IPS DF 4.7 (cell line): ENCODE results near the gene SPTAN1.
"Not testable (repeated sequence)": the region's sequence is repeated elsewhere in the genome, so short reads cannot be mapped to it uniquely, and the experiment has no call there.

ENCODE experiments used
- DNase-seq: peaks from one replicate; pipeline ENCODE4 v3.0.0-alpha.2; 2013; ENCODE audit warnings: low spot score; ENCODE audit errors: extremely low read depth

Gene SPTAN1

DNA sequence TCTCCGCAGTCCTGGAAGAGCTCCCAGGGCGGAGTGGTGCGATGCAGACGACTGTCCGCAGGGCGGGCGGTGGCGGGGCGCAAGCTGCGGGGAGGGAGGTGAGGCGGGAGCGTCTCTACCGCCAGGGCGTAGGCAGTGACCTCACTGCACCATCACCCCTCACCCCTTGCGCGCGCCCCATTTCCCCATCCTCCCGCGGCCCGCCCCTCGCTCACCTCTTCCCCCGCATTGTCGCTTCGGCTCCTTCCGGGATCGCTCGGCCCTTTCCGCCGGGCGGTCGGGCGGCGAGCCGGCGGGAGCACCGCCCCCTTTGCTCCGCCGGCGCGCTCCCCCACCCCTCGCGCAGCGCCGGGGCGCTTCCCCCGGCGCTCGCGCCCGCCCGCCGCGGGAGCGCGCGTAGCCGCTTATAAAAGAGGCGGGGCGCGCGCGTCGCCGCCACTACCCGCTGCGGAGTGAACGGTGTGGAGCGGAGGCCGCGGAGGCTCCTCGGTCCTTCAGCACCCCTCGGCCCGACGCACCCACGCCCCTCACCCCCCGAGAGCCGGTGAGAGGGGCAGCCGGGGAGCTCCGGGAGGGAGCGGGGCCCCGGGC lies at the start of gene SPTAN1:
Gene SPTAN1, plus strand, starts transcription at position 435 of the 591 bp plus-strand sequence. CDS start 14,154 bp downstream, outside the sequence.
- no peak for DNase-seq

DNA sequence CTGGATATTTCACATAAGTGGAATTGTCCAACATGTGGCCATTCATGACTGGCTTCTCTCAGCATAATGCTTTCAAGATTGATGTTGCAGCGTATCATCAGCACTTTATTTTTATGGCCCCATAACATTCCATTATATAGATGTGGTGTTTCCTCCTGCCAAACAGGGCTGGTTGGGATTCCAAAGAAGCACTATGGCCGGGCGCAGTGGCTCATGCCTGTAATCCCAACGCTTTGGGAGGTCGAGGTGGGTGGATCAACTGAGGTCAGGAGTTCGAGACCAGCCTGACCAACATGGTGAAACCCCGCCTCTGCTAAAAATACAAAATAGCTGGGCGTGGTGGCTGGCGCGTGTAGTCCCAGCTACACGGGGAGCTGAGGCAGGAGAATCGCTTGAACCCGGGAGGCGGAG lies 49.0 kb upstream of the SPTAN1 start:
- not testable (repeated sequence) for DNase-seq

DNA sequence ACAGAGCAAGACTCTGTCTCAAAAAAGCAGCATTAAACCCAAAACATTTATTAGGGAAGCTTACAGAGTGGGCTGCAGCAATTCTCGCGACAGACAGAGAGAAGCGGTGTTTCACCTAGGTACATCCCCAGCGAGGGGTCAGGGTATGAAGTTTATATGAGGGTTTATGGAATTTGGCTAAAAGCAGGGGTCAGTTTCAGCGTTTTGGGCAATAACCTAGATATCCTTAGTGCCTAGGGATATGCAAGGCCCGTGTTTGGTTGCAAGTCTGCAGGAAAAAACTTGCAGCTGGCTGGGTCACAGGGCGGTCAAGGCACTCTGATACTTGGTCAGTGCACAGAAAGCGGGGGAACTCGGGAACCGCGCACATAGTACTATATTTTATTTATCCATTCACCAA lies 48.5 kb upstream of the SPTAN1 start:
- DNase-seq = no peak

DNA sequence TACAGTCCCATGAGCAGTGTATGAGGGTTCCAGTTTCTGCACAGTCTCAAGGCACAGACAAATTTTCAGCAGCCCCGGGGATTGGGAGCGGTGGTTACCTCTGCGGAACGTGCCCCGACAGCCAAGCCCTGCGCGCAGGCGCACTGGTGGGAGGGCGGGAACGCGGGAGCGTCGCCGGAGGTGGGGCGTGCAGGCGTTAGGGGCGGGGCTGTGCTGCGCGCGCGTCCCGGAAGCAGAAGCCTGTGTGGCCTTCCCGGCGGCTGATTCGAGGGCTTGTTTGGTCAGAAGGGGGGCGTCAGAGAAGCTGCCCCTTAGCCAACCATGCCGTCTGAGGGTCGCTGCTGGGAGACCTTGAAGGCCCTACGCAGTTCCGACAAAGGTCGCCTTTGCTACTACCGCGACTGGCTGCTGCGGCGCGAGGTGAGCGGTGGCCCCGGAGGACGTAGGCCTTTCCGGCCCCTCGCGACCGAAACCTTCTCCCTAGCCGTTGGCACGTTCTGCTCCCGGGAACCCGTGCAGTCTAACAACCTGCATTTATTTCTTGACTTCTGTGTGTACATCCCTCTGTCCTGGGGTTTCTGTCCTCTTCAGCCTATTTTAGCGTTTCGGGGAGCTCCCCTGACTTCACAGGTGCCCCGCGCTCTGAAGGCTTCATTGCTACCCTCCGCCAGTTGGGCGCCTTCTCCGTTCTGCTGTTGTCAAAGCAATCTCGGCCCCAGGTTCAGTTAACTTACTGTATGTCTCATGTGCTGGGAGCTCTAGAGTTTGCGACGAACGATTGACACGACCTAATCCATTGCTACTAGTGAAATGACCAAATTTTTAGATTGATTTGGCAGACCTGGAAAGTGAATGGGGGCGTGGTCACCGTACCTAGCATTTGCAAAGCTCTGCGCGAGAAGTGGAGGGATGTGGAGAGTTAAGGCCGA lies 47.6 kb upstream of the SPTAN1 start, which contains the start of gene GLE1:
Gene GLE1, plus strand, starts transcription at position 235 of the 929 bp plus-strand sequence. Its CDS starts 87 bp downstream, at position 322.
- peak; percentile 58 for DNase-seq

DNA sequence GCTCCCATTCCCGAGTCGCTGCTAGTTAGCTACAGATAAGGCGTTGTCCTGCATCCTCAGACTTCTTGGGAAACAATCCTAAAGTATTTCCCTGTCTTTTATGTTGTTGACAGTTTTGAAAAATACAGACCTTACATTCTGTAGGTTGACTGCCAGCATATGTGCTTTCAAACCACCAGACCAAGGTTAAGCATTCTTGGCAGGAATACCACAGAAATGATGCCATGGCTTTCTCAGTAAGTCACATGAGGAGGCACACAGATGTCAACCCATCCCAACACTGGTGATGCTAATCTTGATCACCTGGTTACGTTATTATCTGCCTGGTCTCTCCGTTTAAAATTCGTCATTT lies 47.0 kb upstream of the SPTAN1 start:
- no peak for DNase-seq

DNA sequence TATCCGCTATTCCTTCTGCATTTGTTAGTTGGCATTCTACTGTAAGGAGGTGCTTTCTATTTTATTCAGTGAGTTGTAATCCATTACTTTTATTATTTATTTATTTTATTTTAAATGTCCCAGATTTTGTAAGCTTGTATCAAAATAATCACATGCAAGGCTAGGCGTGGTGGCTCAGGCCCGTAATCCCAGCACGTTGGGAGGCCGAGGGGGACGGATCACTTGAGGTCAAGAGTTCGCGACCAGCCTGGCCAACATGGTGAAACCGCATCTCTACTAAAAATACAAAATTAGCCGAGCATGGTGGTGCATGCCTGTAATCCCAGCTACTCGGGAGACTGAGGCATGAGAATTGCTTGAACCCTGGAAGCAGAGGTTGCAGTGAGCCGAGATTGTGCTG lies 46.5 kb upstream of the SPTAN1 start:
- DNase-seq = not testable (repeated sequence)

DNA sequence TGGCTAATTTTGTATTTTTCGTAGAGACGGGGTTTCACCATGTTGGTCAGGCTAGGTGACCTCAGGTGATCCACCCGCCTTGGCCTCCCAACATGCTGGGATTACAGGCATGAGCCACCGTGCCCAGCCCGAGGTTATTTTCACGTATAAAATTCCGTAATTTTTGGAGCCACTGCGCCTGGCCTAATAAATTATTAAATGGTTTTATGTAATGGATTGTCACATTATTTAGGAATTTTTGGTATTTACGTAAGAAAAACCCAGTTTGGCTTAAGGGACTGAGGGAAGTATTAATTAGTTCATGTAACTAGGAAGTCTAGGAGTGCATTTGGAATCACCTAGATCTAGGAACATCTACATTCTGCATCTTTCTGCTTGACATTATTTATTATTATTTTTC lies 39.6 kb upstream of the SPTAN1 start:
- DNase-seq = no peak

DNA sequence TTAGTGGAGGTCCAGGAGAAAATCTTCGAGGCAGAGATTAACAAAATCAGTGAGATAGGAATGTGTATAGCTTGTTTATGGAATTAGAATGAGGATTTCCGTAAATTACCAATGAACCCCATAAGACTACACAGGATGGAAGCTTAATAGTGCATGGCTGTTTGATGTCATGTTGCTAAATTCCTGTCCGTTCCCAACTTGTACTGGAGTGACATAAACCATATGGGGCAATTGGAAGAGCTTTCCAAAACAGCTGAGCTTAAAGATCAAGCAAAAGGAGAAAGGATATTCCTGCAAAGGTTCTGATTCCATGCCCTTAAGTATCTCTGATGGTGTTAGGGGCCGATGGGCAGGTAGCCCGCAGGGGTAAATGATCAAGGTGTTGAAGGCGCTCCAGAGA lies 30.4 kb upstream of the SPTAN1 start:
- no peak for DNase-seq

DNA sequence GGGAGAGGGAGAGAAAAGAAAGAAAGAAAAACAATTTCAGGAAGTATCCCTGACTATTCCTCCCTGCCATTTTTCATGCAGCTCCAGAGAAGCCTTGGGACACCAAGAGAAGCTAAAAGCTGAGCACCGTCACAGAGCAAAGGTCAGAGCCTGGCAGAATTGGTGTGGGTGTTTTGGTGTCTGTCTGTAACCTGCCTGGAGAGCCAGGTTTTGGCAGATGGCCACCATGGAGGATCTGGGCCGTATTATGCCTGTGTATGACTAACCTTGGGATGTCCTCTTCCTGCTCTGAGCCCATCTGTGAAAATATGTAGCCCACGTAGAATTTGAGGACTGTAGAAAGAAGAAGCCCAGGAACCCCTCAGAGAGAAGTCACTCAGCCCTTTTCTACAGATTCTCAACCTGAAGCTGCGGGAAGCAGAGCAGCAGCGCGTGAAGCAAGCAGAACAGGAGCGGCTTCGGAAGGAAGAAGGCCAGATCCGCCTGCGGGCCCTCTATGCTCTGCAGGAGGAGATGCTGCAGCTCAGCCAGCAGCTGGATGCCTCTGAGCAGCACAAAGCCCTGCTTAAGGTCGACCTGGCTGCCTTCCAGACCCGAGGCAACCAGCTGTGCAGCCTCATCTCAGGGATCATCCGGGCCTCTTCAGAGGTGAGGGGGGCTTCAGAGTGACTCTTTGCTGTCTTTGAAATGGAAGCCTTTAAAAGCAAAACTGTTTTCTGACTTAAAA lies 29.0 kb upstream of the SPTAN1 start:
- no peak for DNase-seq

DNA sequence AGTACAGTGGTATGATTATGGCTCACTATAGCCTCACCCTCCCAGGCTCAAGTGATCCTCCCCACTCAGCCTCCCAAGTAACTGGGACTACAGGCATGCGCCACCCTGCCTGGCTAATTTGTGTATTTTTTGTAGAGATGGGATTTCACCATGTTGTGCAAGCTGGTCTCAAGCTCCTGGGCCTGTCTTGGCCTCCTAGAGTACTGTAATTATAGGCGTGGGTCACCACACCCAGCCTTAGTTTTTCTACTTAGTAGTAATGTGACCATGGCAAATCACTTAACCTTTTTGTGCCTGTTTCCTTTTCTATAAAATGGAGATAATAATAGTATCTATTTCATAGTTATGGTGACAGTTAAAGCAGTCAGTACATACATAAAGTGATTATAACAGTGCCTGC lies 25.7 kb upstream of the SPTAN1 start:
- no peak for DNase-seq

DNA sequence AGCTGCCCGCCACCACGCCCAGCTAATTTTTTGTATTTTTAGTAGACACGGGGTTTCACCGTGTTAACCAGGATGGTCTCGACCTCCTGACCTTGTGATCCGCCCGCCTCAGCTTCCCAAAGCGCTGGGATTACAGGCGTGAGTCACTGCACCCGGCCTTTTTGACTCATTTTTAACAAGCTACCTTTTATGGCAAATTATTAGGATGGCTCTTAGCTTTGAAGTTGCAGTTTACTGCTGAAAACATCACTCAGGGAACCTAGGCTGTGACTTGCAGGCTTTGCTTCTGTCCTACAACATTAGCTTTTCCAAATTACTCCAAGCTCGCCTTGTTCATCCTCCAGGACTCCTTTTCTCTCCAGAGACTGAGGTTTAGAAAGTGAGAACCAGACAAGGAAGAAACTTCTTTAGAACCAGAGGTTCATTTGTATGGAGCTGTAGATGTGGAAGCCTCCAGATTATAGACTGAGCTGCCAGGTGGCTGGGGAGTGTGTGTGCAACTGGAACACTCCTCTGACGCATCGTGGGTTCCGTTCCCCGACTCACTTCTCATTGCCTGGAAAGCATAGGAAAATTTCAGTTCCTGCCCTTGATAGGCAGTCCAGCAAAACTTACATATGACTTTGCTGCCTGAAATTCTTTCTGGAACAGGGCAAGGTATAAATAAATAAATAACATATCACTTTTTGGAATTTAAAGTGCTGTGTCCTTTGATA lies 23.8 kb upstream of the SPTAN1 start:
- DNase-seq = no peak

DNA sequence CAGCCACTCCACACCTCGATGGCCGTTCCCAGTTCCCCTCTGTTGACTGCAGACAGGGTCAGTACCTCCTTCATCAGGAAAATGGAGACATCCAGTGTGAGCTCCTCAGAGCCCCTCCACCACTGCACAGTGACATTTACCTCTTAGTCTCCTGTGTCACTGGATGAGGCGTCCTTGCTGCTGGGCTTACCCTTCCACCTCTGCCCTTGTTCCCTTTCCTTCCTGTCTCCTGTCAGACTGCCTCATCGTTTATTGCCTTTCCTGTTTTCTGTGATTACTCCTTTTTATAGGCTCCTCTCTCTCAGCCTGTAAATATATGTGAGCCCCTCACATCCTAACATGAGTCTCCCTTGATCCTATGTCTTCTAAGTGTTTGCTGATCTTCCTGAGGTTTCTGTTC lies 23.2 kb upstream of the SPTAN1 start:
- DNase-seq = no peak

DNA sequence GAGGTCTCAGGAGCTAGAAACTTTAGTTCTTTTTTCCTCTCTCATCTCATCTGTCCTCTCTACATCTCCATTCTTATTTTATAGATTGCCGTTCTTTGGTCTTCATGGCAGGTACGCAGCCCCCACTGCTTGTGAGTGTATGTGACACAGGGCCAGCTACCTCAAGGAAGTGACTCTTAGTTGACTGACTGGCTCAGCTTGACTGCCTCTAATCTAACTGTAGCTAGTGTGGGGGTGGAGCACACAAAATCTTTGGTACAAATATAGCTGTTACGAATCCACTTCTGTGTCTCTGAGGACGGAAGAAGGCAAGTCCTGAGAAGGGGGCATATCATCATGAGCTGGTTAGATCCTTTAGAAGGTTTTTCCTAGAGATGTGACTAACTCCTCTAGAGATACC lies 19.8 kb upstream of the SPTAN1 start:
- no peak for DNase-seq

DNA sequence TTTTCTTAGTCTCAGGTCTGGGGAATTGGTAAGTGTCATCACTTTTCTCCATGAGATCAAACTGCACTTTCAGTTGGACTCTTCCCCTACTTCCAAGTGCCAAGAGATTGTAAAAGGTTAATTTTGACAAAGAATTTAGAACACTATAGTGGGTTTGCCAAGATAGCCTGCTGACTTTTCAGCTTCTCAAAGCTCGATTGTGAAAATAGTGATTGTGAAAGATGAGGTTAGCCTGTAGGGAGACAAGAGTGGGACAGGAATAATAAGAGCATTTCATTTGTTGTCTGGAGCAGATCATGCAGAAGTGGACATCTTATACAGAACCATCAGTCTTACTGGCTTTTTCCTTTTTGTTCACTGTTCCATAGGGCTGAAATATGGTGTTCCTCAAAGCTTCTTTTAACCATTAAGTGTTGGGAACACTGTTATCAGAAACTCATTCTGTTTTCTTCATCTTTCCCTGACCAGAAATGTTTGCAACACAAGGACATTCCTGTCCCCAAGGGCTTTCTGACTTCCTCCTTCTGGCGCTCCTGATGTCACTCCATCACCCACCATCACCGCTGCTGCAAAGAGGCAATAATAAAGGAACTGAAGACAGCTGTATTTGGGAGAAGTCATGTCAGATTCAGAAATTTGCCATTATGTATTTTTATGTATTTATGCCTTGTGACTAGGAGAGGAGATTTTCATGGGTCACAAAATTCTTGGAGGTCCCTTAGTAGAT lies 11.6 kb upstream of the SPTAN1 start:
- no peak for DNase-seq

DNA sequence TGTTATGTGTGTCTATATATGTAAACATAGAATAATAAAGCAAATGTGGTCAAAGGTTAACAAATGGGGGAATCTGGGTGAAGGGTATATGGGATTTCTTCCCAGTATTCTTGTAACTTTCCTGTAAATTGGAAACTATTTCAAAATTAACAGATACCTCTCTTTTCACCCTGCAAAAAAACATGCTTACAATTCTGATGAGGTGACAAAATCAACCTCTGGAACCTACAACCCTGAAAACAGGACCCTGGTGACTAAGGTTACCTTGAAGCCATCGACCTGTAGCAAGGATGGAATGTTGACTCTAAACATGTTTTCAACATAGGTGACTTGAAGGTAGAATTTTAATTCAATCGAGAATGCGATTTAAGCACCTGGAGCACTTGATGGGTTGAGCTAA lies 5.9 kb upstream of the SPTAN1 start:
- DNase-seq = no peak

DNA sequence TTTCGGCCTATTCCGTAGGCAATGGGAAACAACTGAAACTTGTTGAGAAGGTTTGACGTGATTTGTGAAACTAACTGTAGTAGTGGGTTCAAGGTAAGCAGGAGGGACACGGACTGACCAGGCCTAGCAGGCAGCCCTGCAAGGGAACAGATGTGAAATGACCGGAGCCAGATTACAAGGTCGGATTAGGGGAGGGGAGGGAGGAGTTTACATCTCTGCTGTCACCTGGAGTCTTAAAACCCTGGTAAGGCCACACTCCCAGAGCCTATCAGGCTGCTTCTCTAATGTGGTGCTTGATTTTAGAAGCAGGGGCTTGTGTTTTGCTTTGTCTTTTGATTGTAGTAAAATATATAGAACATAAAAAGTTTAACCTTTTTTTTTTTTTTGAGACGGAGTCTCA lies 3.5 kb upstream of the SPTAN1 start:
- DNase-seq = no peak

DNA sequence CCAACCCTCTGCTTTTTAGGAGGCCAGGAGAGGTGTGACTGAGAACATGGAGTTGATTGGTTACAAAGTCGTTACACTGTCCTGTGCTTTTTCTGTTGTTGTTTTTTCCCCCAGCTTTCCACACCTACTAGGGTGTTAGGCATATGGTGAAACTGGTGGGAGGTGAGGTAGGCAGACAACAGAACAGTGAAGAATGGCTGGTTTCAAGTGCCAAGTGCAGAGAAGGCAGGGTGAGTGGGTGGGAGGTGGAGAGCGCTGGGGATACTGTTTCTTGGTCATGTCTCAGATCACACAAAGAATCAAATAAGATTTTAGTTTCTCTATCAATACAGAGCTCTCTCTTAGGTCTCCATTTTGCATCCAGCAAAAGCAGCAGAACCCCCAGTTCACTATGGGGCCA lies 2.2 kb upstream of the SPTAN1 start:
- DNase-seq = no peak

DNA sequence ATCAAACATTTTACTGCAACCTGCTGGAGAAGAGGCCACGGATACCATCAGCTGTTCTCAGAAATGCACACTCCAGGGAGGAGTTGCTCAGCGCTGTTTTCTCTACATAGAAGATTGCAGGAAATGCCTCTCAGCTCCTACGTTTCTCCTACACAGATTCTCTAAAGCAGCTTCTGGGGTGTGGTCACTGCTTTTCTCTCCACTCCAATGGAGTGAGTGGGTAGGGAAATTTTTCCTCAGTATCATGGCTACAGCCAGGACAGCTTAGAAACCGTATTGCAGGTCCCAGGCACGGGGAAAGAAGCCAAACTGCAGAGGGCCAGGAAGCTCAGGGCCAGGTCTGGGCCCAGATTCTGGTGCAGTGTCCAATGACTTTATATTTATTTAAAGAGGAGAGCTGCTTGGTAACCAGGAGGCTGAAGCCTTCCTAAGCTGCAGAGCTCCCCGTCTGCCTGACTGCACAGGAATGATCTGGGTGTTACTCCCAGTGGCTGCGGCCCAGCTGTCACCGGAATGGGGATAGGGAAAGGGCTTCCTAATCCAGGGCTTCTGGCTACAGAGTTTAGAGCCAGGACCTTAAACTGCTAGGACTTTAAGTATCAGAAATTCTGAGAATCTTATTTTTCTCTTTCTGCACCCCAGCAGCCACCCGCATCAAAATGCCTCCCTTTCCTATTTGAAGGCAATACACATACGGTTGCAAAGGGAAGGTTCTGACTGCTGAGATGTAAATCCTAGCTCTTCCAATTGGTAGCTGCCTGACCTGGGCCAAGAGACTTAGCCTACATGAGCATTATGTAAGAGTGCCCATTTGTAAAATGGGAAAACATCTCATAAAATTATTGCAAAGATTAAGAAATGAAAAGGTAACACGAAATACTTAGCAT lies 1.4 kb upstream of the SPTAN1 start:
- DNase-seq = no peak

DNA sequence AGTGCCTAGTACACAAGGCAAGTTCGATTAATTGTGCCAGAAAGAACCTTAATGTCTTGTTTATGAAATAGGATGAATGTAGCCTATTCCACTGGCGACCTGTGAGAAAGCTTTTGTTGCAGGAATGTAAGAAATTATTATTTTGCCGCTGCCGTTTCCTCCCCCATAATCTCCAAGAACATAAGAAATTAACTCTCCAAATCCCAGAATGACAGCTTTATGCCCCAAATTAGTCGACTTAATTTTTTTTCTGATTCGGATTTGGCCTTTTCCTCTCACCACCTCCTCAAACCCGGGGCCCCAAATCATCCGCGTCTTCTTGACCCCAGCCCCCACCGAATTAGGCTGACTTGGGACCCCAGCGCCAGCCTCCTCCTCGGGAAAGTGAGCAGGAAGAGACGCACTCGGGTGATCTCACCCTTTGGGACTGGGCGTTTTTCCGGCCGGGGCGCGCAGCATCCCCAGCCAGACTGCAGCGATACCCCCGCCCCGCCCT lies 682 bp upstream of the SPTAN1 start:
- DNase-seq = no peak
